Osteoblast (primary cell): ENCODE data around the gene ACER1. TPM values are rescaled to one million over a fixed set of nuclear protein-coding genes. Genes with fewer than 3 reads are reported as not detected.

Experiments
- DNase-seq: peaks from one replicate; pipeline ENCODE4 v3.0.0; 2011; ENCODE audit warnings: low spot score, mixed read lengths; ENCODE audit not compliant: insufficient read length; ENCODE audit errors: missing footprints
- H2AFZ ChIP-seq: 2 replicates; pipeline ENCODE4 v1.6.0; 2011; ENCODE audit warnings: mild to moderate bottlenecking, low read length
- H3K27ac ChIP-seq: 2 replicates; pipeline ENCODE4 v1.5.1; 2011; ENCODE audit warnings: mild to moderate bottlenecking, low read depth, low read length, moderate library complexity
- H3K27me3 ChIP-seq: 2 replicates; pipeline ENCODE4 v1.6.0; 2012; ENCODE audit warnings: mild to moderate bottlenecking, control low read depth, inconsistent platforms, low read length, moderate library complexity; ENCODE audit not compliant: insufficient read depth
- H3K36me3 ChIP-seq: 2 replicates; pipeline ENCODE4 v1.5.1; 2011; ENCODE audit warnings: mild to moderate bottlenecking, low read length, control low read depth, moderate library complexity; ENCODE audit not compliant: insufficient read depth
- H3K4me1 ChIP-seq: 2 replicates; pipeline ENCODE4 v1.5.1; 2011; ENCODE audit warnings: mild to moderate bottlenecking, low read length, control low read depth, moderate library complexity; ENCODE audit not compliant: insufficient read depth
- H3K4me2 ChIP-seq: 2 replicates; pipeline ENCODE4 v1.6.0; 2011; ENCODE audit warnings: mild to moderate bottlenecking, low read length; ENCODE audit not compliant: insufficient read depth
- H3K4me3 ChIP-seq: fragments of 200-600 bp; sonication (generic); 3 replicates; pipeline ENCODE4 v1.5.1; 2012; ENCODE audit warnings: mild to moderate bottlenecking, low read length, inconsistent platforms; ENCODE audit not compliant: insufficient read depth
- H3K79me2 ChIP-seq: 2 replicates; pipeline ENCODE4 v1.6.0; 2012; ENCODE audit warnings: mild to moderate bottlenecking, low read length, control low read depth, inconsistent platforms; ENCODE audit not compliant: insufficient read depth
- H3K9me3 ChIP-seq: 2 replicates; pipeline ENCODE4 v1.5.1; 2011; ENCODE audit warnings: low read depth, low read length, control low read depth
- H4K20me1 ChIP-seq: 2 replicates; pipeline ENCODE4 v1.6.0; 2012; ENCODE audit warnings: mild to moderate bottlenecking, low read length, control low read depth; ENCODE audit not compliant: insufficient read depth
- total RNA-seq: library from RNA; depleted of rRNA; stranded (reverse); fragments of >200 nt; gene quantifications from 2 replicates; pipeline ENCODE4 v1.2.3, GENCODE V29; 2012
- TF ChIP-seq, protein P1 (sequence below): IDR thresholded peaks from 2 replicates; pipeline ENCODE4 v1.5.1; 2011; ENCODE audit warnings: mild to moderate bottlenecking, low read depth, low read length, moderate library complexity; ENCODE audit errors: extremely low read depth

ACER1 gene
- total RNA-seq, 1 donor, result under 0.01 TPM

DNA sequence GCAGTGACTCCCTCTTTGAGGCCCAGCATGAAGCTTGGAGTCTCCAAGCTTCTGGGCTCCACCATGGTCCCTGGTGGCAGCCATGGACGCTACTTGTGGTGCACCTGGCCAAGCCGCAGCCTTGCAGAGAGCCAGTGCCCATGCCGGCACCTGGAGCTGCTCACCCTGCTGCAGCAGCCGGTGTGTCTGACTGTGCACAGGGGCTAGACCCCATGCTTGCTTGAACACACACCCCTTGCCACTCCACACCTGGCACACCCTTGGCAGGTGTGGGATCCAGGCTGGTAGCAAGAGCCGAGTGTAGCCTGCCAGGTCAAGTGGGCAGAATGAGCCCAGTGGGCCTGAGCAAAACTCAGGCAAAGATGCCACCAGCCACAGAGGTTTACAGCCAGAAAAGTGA is 35.0 kb downstream of the ACER1 start:
- Histone ChIP-seq H3K79me2 (no peaks in the 10 kb centered on the region), H2AFZ (no peak overlapping the region), H3K4me1 (no peaks in the 10 kb centered on the region), H3K4me3 (no peak overlapping the region), H3K27me3 (peaks cover 3% of the 10 kb centered on the region), H3K27ac (no peak overlapping the region), H3K36me3 (no peaks in the 10 kb centered on the region), H3K9me3 (peaks cover 3% of the 10 kb centered on the region), H4K20me1 (no peaks in the 10 kb centered on the region), H3K4me2 (no peak overlapping the region)
- TF ChIP-seq, protein P1, sequence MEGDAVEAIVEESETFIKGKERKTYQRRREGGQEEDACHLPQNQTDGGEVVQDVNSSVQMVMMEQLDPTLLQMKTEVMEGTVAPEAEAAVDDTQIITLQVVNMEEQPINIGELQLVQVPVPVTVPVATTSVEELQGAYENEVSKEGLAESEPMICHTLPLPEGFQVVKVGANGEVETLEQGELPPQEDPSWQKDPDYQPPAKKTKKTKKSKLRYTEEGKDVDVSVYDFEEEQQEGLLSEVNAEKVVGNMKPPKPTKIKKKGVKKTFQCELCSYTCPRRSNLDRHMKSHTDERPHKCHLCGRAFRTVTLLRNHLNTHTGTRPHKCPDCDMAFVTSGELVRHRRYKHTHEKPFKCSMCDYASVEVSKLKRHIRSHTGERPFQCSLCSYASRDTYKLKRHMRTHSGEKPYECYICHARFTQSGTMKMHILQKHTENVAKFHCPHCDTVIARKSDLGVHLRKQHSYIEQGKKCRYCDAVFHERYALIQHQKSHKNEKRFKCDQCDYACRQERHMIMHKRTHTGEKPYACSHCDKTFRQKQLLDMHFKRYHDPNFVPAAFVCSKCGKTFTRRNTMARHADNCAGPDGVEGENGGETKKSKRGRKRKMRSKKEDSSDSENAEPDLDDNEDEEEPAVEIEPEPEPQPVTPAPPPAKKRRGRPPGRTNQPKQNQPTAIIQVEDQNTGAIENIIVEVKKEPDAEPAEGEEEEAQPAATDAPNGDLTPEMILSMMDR, result no peak
- no peak for DNase-seq

DNA sequence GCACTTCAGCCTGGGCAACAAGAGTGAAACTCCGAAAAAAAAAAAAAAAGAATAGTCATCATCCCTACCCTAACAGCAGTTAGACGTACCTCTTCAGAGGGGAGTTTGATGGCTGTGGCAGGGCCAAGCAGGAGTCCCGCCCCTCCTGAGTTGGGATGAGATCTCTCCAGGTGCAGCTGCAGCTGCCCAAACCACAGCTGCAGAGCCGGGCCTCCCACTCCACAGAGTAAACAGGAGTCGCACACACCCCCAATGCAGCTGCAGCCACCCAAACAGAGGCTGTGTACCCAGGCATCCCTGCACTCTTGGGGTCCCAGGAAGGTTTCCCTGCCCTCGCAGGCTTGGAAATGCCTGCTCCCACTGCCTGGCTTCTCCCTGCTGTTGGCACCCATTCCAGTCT is 36.2 kb downstream of the ACER1 start:
- H3K79me2 ChIP-seq, result no peaks in the 10 kb centered on the region
- no peak overlapping the region for H2AFZ ChIP-seq
- no peak overlapping the region for H3K27ac ChIP-seq
- H4K20me1 ChIP-seq, result no peaks in the 10 kb centered on the region
- H3K27me3 ChIP-seq, result peaks cover 3% of the 10 kb centered on the region
- H3K4me1 ChIP-seq, result no peaks in the 10 kb centered on the region
- H3K36me3 ChIP-seq, result no peaks in the 10 kb centered on the region
- H3K4me3 ChIP-seq, result no peak overlapping the region
- peaks cover 3% of the 10 kb centered on the region for H3K9me3 ChIP-seq
- TF ChIP-seq, protein P1, result no peak
- DNase-seq, result no peak
- H3K4me2 ChIP-seq, result no peak overlapping the region

DNA sequence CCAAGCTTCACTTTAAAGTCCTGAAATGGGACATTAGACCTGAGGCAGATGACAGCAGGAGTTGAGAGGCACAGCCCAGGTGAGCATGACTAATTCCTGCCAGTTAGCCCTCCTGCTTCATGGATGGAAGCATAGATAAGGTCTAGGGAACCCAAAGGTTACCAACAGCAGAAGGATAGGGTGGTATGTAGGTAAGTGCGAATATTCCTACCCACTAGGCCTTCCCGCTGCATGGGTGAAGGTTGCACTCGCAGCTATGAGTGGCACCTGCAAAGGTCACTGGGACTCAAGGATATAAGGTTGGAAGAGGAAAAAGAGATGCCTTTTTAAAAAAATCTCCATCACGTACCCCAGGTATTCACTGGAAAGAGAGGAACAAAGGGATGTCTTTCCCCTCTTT is 41.4 kb downstream of the ACER1 start:
- Histone ChIP-seq H3K4me1 (no peaks in the 10 kb centered on the region), H3K27me3 (peaks cover 3% of the 10 kb centered on the region), H3K27ac (no peak overlapping the region), H3K36me3 (no peaks in the 10 kb centered on the region), H3K9me3 (peaks cover 19% of the 10 kb centered on the region), H3K4me3 (no peak overlapping the region), H3K79me2 (no peaks in the 10 kb centered on the region), H2AFZ (no peak overlapping the region), H3K4me2 (no peak overlapping the region), H4K20me1 (no peaks in the 10 kb centered on the region)
- DNase-seq, result no peak
- TF ChIP-seq, protein P1, result no peak

DNA sequence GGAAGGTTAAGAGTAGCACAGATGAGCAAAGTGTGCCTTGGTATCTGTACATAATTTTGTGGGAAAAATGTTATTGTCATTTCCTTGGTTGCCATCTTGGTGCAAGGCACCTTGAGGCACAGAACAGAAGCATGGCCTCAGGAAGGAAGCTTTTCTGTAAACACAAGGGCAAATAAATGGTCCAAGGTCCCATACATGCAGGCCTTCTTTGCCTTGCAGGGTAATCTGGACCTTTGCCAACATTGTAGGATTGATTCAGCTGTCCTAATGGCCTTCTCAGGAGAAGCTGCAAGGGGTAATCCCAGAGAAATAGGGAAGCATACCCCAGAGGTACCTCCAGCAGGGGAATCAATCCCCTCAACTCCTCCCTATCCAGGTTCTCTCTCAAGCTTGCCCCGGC is 44.7 kb downstream of the ACER1 start:
- DNase-seq, result no peak
- Histone ChIP-seq H3K27me3 (no peaks in the 10 kb centered on the region), H3K4me2 (no peak overlapping the region), H3K36me3 (no peaks in the 10 kb centered on the region), H4K20me1 (no peaks in the 10 kb centered on the region), H3K4me3 (no peak overlapping the region), H3K79me2 (no peaks in the 10 kb centered on the region), H3K9me3 (peaks cover 20% of the 10 kb centered on the region), H3K27ac (no peak overlapping the region), H3K4me1 (no peaks in the 10 kb centered on the region), H2AFZ (no peak overlapping the region)
- TF ChIP-seq, protein P1, result no peak
